Kidney (tissue), 14 donors: Measurements from ENCODE around the gene CDC34. TPM values are rescaled to one million over a fixed set of nuclear protein-coding genes. Genes with fewer than 3 reads are reported as not detected.

ENCODE experiments used
- DNase-seq, 5 donors: peaks; one replicate each; pipeline ENCODE4 v3.0.0-alpha.2; 2013 to 2020
- FAIRE-seq: peaks from 2 replicates; lab custom pipeline; 2012; peaks lifted over from hg19 to GRCh38; lab: Jason Lieb, UNC
- H3K27ac ChIP-seq, 2 donors: one replicate each; pipeline ENCODE4 v1.7.0; 2013; ENCODE audit warnings: low read depth in 2 of 2, low read length in 2 of 2, inconsistent platforms in 1 of 2
- H3K27me3 ChIP-seq: one replicate; pipeline ENCODE4 v1.7.1; 2013; ENCODE audit warnings: low read length, inconsistent platforms; ENCODE audit not compliant: control insufficient read depth, insufficient read depth
- H3K36me3 ChIP-seq, 3 donors: one replicate each; pipeline versions ENCODE4 v1.7.0 to v1.7.1; 2013; ENCODE audit warnings: low read length in 3 of 3, control low read depth in 1 of 3, inconsistent platforms in 1 of 3; ENCODE audit not compliant: insufficient read depth in 3 of 3, control insufficient read depth in 2 of 3
- H3K4me1 ChIP-seq, 3 donors: one replicate each; pipeline versions ENCODE4 v1.7.0 to v1.7.1; 2013; ENCODE audit warnings: low read length in 3 of 3, inconsistent platforms in 1 of 3, low read depth in 1 of 3; ENCODE audit not compliant: control insufficient read depth in 2 of 3, insufficient read depth in 2 of 3
- H3K4me3 ChIP-seq, 3 donors: one replicate each; pipeline versions ENCODE4 v1.7.0 to v1.8.1; 2013; ENCODE audit warnings: low read length in 3 of 3, control low read depth in 1 of 3, inconsistent platforms in 1 of 3
- H3K9ac ChIP-seq, 3 donors: one replicate each; pipeline versions ENCODE4 v1.7.0 to v1.7.1; 2013; ENCODE audit warnings: low read length in 3 of 3, control low read depth in 1 of 3, inconsistent platforms in 1 of 3
- H3K9me3 ChIP-seq, 3 donors: one replicate each; pipeline versions ENCODE4 v1.7.0 to v1.7.1; 2013; ENCODE audit warnings: low read length in 3 of 3, control low read depth in 1 of 3, inconsistent platforms in 1 of 3; ENCODE audit not compliant: control insufficient read depth in 2 of 3, insufficient read depth in 1 of 3
- intact Hi-C: fragments of 100-400 bp; cut with DNase I; formaldehyde crosslinking; loops from one replicate; pipeline ENCODE4 v1.11.1; 2022
- polyA plus RNA-seq: library from polyadenylated mRNA; stranded (reverse); fragments of 350-450 nt; fragmentation: Illumina TruSeq; extraction: RNeasy Lipid Tissue Mini Kit (QIAGEN cat#74804); gene quantifications from one replicate; pipeline ENCODE4 v1.2.3, GENCODE V29; 2014; ENCODE audit warnings: low read depth, low replicate concordance; ENCODE audit not compliant: insufficient read depth
- total RNA-seq: library from RNA; stranded (reverse); fragmentation: NEBNext Ultra II Directional; extraction: Animal tissue kit (Norgen Biotek cat#: 25700); gene quantifications from one replicate; pipeline ENCODE4 v1.2.1, GENCODE V29; 2021
- TF ChIP-seq, protein P1 (sequence below): IDR thresholded peaks from 3 replicates; pipeline ENCODE4 v1.5.1; 2012; ENCODE audit warnings: mild to moderate bottlenecking, moderate library complexity, borderline replicate concordance; ENCODE audit not compliant: insufficient read depth; ENCODE audit errors: extremely low read depth
- donor health status: control.
- donor health status: control.
- donor health status: control.
- donor health status: control.
- donor health status: control.
- donor health status: DM: yes; HTN: yes; CAD: no.
- donor health status: Normal renal cell carcinoma (clear cell type).

Gene CDC34
- total and polyA plus RNA-seq, 2 donors from 2014 or later, result 33.8 to 72.3 TPM

DNA sequence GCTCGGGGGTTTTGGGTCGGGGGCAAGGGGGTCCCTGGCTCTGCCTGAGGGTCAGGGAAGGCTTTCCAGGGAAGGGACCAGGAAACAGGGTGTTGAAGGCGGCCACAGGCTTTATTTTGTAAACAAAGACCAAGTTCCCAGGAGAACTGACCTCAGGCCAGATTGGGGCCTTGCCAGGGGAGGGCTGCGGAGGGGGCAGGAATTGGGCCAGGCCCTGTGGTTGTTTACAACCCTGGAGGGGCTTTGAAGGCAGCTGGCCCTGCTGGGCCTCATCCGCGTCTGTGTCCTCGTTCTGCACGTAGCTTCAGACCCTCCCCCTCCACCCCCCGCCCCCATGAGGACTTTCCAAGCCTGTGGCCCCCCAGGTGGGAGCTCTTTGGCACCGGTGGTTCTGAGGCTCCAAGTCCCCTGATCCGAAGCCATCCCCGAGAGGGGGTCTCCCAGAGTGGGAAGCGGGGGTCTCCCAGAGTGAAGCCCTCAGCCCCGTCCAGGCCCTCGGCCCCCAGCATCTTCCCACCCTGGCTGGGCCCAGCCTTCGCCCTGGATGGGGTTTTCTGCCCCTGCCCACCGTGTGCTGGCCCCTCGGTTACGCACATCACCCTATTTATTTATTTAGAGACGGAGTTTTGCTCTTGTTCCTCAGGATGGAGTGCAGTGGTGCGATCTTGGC is 27.3 kb downstream of the CDC34 start:
- H3K9ac ChIP-seq, result no peak overlapping the region
- intact Hi-C loops, result no loop called here
- H3K27ac ChIP-seq, result no peak overlapping the region
- DNase-seq (peak in 4 of 5 donors; percentile 42 to 83 (median 52)), FAIRE-seq (no peak)
- no peaks in the 10 kb centered on the region for H3K4me1 ChIP-seq
- H3K36me3 ChIP-seq, result no peaks in the 10 kb centered on the region
- H3K4me3 ChIP-seq, result no peak overlapping the region
- H3K9me3 ChIP-seq, result no peaks in the 10 kb centered on the region
- H3K27me3 ChIP-seq, result no peaks in the 10 kb centered on the region
- TF ChIP-seq, protein P1, sequence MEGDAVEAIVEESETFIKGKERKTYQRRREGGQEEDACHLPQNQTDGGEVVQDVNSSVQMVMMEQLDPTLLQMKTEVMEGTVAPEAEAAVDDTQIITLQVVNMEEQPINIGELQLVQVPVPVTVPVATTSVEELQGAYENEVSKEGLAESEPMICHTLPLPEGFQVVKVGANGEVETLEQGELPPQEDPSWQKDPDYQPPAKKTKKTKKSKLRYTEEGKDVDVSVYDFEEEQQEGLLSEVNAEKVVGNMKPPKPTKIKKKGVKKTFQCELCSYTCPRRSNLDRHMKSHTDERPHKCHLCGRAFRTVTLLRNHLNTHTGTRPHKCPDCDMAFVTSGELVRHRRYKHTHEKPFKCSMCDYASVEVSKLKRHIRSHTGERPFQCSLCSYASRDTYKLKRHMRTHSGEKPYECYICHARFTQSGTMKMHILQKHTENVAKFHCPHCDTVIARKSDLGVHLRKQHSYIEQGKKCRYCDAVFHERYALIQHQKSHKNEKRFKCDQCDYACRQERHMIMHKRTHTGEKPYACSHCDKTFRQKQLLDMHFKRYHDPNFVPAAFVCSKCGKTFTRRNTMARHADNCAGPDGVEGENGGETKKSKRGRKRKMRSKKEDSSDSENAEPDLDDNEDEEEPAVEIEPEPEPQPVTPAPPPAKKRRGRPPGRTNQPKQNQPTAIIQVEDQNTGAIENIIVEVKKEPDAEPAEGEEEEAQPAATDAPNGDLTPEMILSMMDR, result no peak

DNA sequence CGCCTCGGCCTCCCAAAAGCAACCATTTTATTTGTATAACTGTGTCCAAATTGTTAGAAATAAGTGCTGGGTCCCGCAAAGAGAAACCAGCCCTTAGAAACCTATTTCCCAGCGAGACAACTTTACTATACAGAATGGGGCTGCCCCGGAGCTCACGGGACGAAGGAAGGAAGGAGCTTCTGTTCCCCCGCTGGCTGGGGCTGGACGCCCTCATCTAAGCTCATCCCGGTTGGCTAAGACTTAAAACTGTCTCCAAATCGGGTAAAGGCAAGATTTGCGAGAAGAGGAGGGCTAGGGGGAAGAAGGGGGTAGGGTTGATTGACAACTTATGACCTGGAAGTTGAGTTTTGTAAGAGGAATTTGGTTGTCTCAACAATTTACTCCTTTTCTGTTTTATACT is 28.6 kb downstream of the CDC34 start:
- Histone ChIP-seq H3K27ac (no peak overlapping the region), H3K9ac (no peak overlapping the region), H3K36me3 (no peaks in the 10 kb centered on the region), H3K9me3 (no peaks in the 10 kb centered on the region), H3K4me1 (no peaks in the 10 kb centered on the region), H3K4me3 (no peak overlapping the region), H3K27me3 (no peaks in the 10 kb centered on the region)
- TF ChIP-seq, protein P1, result no peak
- intact Hi-C loops, result no loop called here
- peak in 1 of 5 donors; percentile 43 for DNase-seq
- no peak for FAIRE-seq

DNA sequence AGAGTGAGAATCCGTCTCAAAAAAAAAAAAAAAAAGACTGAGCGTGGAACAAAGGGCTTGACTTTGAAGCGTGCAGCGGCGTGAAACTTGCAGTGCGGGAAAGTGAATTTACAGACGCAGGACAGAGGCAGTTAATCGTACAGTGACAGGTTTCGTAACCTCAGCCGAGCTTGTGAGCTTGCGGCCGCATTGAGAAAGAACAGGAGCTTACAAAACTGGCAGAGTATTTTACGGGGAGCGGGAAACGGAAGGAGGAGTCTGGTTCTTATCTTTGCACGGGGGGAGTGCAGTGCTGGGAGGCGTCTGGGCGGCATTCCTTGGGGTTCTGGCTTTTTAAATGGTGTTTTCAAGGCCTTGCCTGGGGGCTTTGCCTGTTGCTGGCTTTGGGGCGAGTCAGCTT is 34.8 kb downstream of the CDC34 start:
- peak in 2 of 5 donors; percentile 65 to 83 for DNase-seq

More for the DNA sequence above, 34.8 kb downstream of the CDC34 start:
- no peaks in the 10 kb centered on the region for H3K27me3 ChIP-seq
- no peaks in the 10 kb centered on the region for H3K9me3 ChIP-seq
- no peak overlapping the region for H3K9ac ChIP-seq
- TF ChIP-seq, protein P1, result no peak
- peak overlapping the region in 1 of 2 donors; percentile 28 for H3K27ac ChIP-seq
- no peak for FAIRE-seq
- peaks cover 0 to 6% (median 0%) of the 10 kb centered on the region in 3 donors for H3K4me1 ChIP-seq
- no peaks in the 10 kb centered on the region for H3K36me3 ChIP-seq
- intact Hi-C loops, result no loop called here
- no peak overlapping the region for H3K4me3 ChIP-seq
